Kidney (tissue), 14 donors: Measurements from ENCODE around the gene SFMBT2. TPM values are rescaled to one million over a fixed set of nuclear protein-coding genes. Genes with fewer than 3 reads are reported as not detected.

Source experiments
- DNase-seq, 5 donors: peaks; one replicate each; pipeline ENCODE4 v3.0.0-alpha.2; 2013 to 2020
- FAIRE-seq: peaks from 2 replicates; lab custom pipeline; 2012; peaks lifted over from hg19 to GRCh38; lab: Jason Lieb, UNC
- H3K27ac ChIP-seq, 2 donors: one replicate each; pipeline ENCODE4 v1.7.0; 2013; ENCODE audit warnings: low read depth in 2 of 2, low read length in 2 of 2, inconsistent platforms in 1 of 2
- H3K27me3 ChIP-seq: one replicate; pipeline ENCODE4 v1.7.1; 2013; ENCODE audit warnings: low read length, inconsistent platforms; ENCODE audit not compliant: control insufficient read depth, insufficient read depth
- H3K36me3 ChIP-seq, 3 donors: one replicate each; pipeline versions ENCODE4 v1.7.0 to v1.7.1; 2013; ENCODE audit warnings: low read length in 3 of 3, control low read depth in 1 of 3, inconsistent platforms in 1 of 3; ENCODE audit not compliant: insufficient read depth in 3 of 3, control insufficient read depth in 2 of 3
- H3K4me1 ChIP-seq, 3 donors: one replicate each; pipeline versions ENCODE4 v1.7.0 to v1.7.1; 2013; ENCODE audit warnings: low read length in 3 of 3, inconsistent platforms in 1 of 3, low read depth in 1 of 3; ENCODE audit not compliant: control insufficient read depth in 2 of 3, insufficient read depth in 2 of 3
- H3K4me3 ChIP-seq, 3 donors: one replicate each; pipeline versions ENCODE4 v1.7.0 to v1.8.1; 2013; ENCODE audit warnings: low read length in 3 of 3, control low read depth in 1 of 3, inconsistent platforms in 1 of 3
- H3K9ac ChIP-seq, 3 donors: one replicate each; pipeline versions ENCODE4 v1.7.0 to v1.7.1; 2013; ENCODE audit warnings: low read length in 3 of 3, control low read depth in 1 of 3, inconsistent platforms in 1 of 3
- H3K9me3 ChIP-seq, 3 donors: one replicate each; pipeline versions ENCODE4 v1.7.0 to v1.7.1; 2013; ENCODE audit warnings: low read length in 3 of 3, control low read depth in 1 of 3, inconsistent platforms in 1 of 3; ENCODE audit not compliant: control insufficient read depth in 2 of 3, insufficient read depth in 1 of 3
- CTCF ChIP-seq: IDR thresholded peaks from 3 replicates; pipeline ENCODE4 v1.5.1; 2012; ENCODE audit warnings: mild to moderate bottlenecking, moderate library complexity, borderline replicate concordance; ENCODE audit not compliant: insufficient read depth; ENCODE audit errors: extremely low read depth
- intact Hi-C: fragments of 100-400 bp; cut with DNase I; formaldehyde crosslinking; loops from one replicate; pipeline ENCODE4 v1.11.1; 2022
- polyA plus RNA-seq: library from polyadenylated mRNA; stranded (reverse); fragments of 350-450 nt; fragmentation: Illumina TruSeq; extraction: RNeasy Lipid Tissue Mini Kit (QIAGEN cat#74804); gene quantifications from one replicate; pipeline ENCODE4 v1.2.3, GENCODE V29; 2014; ENCODE audit warnings: low read depth, low replicate concordance; ENCODE audit not compliant: insufficient read depth
- total RNA-seq: library from RNA; stranded (reverse); fragmentation: NEBNext Ultra II Directional; extraction: Animal tissue kit (Norgen Biotek cat#: 25700); gene quantifications from one replicate; pipeline ENCODE4 v1.2.1, GENCODE V29; 2021
- donor health status: control.
- donor health status: control.
- donor health status: control.
- donor health status: control.
- donor health status: control.
- donor health status: DM: yes; HTN: yes; CAD: no.
- donor health status: Normal renal cell carcinoma (clear cell type).

SFMBT2 gene
- total and polyA plus RNA-seq, 2 donors from 2014 or later, result 1.2 to 15.3 TPM

GRCh38 chr10:7146189-7146588 lies 264.6 kb downstream of the SFMBT2 start:
- Histone ChIP-seq H3K4me3 (no peak overlapping the region), H3K36me3 (no peaks in the 10 kb centered on the region), H3K9ac (no peak overlapping the region), H3K27me3 (no peaks in the 10 kb centered on the region), H3K27ac (no peak overlapping the region), H3K9me3 (no peaks in the 10 kb centered on the region), H3K4me1 (no peaks in the 10 kb centered on the region)
- intact Hi-C loops, result no loop called here
- no peak for DNase-seq
- no peak for FAIRE-seq
- TF ChIP-seq CTCF, result no peak

GRCh38 chr10:7136016-7136415 lies 274.8 kb downstream of the SFMBT2 start:
- FAIRE-seq, result no peak
- DNase-seq, result peak in 2 of 5 donors; percentile 8 to 36
- no peaks in the 10 kb centered on the region for H3K36me3 ChIP-seq
- no peaks in the 10 kb centered on the region for H3K4me1 ChIP-seq
- H3K9me3 ChIP-seq, result no peaks in the 10 kb centered on the region
- no peaks in the 10 kb centered on the region for H3K27me3 ChIP-seq
- intact Hi-C loops, result no loop called here
- TF ChIP-seq CTCF, result no peak
- no peak overlapping the region for H3K9ac ChIP-seq
- no peak overlapping the region for H3K27ac ChIP-seq
- H3K4me3 ChIP-seq, result no peak overlapping the region

- Histone ChIP-seq H3K9ac (no peak overlapping the region), H3K36me3 (no peaks in the 10 kb centered on the region), H3K9me3 (no peaks in the 10 kb centered on the region), H3K4me1 (no peaks in the 10 kb centered on the region), H3K4me3 (no peak overlapping the region), H3K27me3 (no peaks in the 10 kb centered on the region), H3K27ac (no peak overlapping the region)
- FAIRE-seq (no peak), DNase-seq (no peak)
- intact Hi-C loops, result no loop called here
- TF ChIP-seq CTCF, result no peak
These were observed 275.6 kb downstream of the SFMBT2 start for GRCh38 chr10:7135188-7135587.

GRCh38 chr10:7134448-7134847 lies 276.4 kb downstream of the SFMBT2 start:
- Histone ChIP-seq H3K27ac (no peak overlapping the region), H3K27me3 (no peaks in the 10 kb centered on the region), H3K4me3 (no peak overlapping the region), H3K9me3 (no peaks in the 10 kb centered on the region), H3K9ac (no peak overlapping the region), H3K4me1 (no peaks in the 10 kb centered on the region), H3K36me3 (no peaks in the 10 kb centered on the region)
- FAIRE-seq (no peak), DNase-seq (no peak)
- intact Hi-C loops, result no loop called here
- TF ChIP-seq CTCF, result no peak
